Measurements from ENCODE around the gene ATAD3C. TPM values are rescaled to one million over a fixed set of nuclear protein-coding genes. Genes with fewer than 3 reads are reported as not detected.
A peak's percentile ranks its signal among the peaks of the same experiment; 100 is the strongest.
"Not testable (repeated sequence)": the region's sequence is repeated elsewhere in the genome, so short reads cannot be mapped to it uniquely, and the experiment has no call there.

ATAD3C gene
- total RNA-seq, 1 donor from 2014 or later: not detected

DNA sequence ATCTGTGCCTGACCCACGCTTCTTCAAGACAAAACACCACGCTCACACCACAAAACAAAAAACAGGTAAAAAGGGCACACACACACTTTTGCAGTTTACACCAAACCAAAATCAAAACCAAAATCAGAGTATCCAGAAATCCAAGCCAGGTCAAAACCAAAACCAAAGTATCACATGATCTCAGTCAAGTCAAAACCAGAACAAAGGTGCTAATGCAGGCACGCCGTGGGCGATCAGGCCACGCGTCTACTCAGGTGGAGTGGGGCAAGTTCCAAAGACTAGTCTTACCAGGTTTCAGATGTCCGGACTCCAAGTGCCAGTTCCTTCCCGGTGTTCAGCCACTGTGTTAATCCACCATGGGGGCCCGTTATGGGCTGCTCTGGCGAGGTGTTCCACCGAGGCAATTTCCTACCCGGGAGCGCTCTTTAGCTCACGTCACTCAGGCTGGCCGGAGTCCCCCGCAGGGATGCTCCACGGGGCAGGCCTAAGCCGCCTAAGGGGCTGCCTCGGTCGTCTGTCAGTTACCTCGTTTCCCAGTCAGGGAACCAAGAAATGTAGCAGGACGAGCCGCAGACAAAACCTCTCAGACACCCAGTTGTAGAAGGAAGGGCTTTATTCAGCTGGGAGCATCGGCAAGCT is 31.5 kb upstream of the ATAD3C start:
- H3K27me3 ChIP-seq; H3K4me3 ChIP-seq; H3K36me3 ChIP-seq; intact Hi-C loops (cut with DNase I); DNase-seq (ENCODE audit: extremely low spot score in 2 of 2); H3K9me3 ChIP-seq: not testable (repeated sequence)
- TF ChIP-seq POLR2AphosphoS5 (IDR thresholded peaks at IDR 0.05; ENCODE audit: insufficient read depth in 1 of 2, low read depth in 1 of 2): peak in 1 of 2 donors; percentile 13
- peaks cover 40% of the 10 kb centered on the region for H3K4me1 ChIP-seq
- peak overlapping the region; percentile 10 for H3K27ac ChIP-seq

DNA sequence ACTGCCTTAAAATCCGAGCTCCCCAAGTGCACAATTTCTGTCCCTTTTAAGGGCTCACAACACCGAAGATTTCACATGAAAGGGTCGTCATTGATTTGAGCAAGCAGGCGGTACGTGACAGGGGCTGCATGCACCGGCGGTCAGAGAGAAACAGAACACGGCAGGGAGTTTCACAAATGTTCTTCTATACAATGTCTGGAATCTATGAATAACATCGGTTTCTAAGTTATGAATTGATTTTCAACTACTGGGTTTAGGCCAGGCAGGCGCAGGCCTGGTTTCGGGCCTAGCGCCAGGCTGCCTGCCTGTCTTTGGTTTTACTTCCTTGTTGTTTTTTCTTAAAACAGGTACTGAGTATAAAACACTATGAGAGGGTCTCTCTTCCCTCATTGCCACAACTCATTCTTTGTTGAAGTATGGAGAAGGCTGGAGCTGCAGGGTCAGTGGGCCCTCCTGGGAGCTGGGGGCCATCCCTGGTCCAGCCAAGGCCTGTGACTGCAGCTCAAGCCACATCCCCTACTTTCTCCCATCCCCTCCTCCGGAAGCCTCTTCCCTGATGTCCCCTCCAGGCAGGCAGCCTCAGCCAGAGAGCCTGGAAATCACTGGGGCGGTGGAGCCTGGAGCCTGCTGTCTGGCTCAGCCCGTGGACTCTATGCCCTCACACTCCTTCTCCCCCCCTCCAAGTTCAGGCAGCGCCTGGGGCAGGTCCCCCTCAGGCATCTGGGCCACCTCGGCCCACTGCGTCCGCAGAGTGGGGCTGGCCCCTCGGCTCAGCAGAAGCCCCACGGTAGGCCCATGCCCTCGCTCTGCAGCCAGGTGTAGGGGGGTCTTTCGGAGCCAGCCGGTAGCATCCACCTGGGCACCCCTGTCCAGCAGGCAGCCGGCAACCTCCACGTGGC is 30.8 kb upstream of the ATAD3C start:
- no peaks in the 10 kb centered on the region for H3K27me3 ChIP-seq
- no peaks in the 10 kb centered on the region for H3K9me3 ChIP-seq
- peaks cover 40% of the 10 kb centered on the region for H3K4me1 ChIP-seq
- DNase-seq (ENCODE audit: extremely low spot score in 2 of 2): no peak
- H3K4me3 ChIP-seq: no peak overlapping the region
- TF ChIP-seq POLR2AphosphoS5 (IDR thresholded peaks at IDR 0.05; ENCODE audit: insufficient read depth in 1 of 2, low read depth in 1 of 2) (no peak), POLR2A (IDR thresholded peaks at IDR 0.05) (no peak)
- TF ChIP-seq, protein P1, sequence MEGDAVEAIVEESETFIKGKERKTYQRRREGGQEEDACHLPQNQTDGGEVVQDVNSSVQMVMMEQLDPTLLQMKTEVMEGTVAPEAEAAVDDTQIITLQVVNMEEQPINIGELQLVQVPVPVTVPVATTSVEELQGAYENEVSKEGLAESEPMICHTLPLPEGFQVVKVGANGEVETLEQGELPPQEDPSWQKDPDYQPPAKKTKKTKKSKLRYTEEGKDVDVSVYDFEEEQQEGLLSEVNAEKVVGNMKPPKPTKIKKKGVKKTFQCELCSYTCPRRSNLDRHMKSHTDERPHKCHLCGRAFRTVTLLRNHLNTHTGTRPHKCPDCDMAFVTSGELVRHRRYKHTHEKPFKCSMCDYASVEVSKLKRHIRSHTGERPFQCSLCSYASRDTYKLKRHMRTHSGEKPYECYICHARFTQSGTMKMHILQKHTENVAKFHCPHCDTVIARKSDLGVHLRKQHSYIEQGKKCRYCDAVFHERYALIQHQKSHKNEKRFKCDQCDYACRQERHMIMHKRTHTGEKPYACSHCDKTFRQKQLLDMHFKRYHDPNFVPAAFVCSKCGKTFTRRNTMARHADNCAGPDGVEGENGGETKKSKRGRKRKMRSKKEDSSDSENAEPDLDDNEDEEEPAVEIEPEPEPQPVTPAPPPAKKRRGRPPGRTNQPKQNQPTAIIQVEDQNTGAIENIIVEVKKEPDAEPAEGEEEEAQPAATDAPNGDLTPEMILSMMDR (IDR thresholded peaks at IDR 0.05): no peak
- no peaks in the 10 kb centered on the region for H3K36me3 ChIP-seq
- intact Hi-C loops (cut with DNase I): no loop called here
- H3K27ac ChIP-seq: peak overlapping the region; percentile 70

DNA sequence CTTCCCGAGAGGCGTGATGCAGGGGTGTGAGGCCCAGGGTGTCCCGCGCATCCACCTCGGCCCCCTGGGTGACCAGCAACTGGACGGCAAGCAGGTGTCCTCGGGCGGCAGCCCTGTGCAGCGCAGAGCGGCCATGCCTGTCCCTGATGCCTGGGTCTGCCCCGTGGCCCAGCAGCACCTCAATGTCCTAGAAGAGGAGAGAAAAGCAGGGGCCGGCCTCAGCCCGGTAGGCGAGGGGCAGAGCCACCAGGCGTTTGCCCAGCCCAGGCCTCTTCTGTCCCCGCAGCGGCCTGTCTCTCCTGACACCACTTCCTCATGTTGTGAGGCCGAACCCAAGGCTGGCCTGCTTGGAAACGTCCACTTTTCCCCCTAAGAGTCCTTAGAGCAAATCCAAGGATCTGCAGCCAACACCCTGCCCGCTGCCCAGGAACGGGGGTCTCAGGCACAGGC is 30.1 kb upstream of the ATAD3C start:
- intact Hi-C loops (cut with DNase I): no loop called here
- Histone ChIP-seq H3K27ac (peak overlapping the region; percentile 70), H3K36me3 (no peaks in the 10 kb centered on the region), H3K4me1 (peaks cover 40% of the 10 kb centered on the region), H3K27me3 (no peaks in the 10 kb centered on the region), H3K9me3 (no peaks in the 10 kb centered on the region), H3K4me3 (peak overlapping the region; percentile 40 to 56)
- TF ChIP-seq POLR2AphosphoS5 (IDR thresholded peaks at IDR 0.05; ENCODE audit: insufficient read depth in 1 of 2, low read depth in 1 of 2) (no peak), POLR2A (IDR thresholded peaks at IDR 0.05) (no peak)
- TF ChIP-seq, protein P1 (IDR thresholded peaks at IDR 0.05): no peak
- DNase-seq (ENCODE audit: extremely low spot score in 2 of 2): no peak

DNA sequence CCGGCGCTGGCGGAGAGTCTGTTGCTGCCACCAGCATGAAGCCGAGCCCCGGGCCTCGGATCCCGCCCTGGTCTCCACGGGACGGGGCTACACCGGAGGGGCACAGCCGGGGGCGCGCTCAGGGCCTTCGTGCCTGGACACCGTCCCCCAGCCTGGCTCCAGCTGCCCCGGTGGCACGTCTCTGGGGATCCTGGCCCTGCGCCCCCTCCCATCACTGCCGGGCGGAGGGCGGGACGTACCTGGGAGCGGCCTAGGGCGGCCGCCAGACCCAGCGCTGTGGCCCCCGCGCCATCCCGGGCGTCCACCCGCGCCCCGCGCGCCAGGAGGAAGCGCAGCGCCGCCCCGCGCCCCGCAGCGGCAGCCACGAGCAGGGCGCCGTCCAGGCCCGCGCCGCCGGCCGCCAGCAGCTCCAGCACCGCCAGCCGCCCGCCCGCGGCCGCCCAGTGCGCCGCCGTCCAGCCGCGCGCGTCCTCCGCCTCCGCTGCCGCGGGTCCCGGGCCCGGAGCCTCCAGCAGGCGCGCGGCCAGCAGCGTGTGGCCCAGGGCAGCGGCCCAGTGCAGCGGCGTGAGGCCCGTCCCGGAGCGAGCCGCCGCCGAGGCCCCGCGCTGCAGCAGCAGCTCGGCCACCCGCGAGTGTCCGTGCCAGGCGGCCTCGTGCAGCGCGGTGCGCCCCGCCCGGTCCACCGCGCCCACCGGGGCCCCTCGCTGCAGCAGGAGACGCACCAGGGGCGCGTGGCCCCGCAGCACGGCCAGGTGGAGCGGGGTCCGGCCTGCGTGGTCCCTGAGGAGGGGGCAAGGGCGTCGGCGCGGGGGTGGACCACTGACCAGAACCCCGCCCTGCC is 29.5 kb upstream of the ATAD3C start:
- no peak for TF ChIP-seq POLR2AphosphoS5 (IDR thresholded peaks at IDR 0.05; ENCODE audit: insufficient read depth in 1 of 2, low read depth in 1 of 2)
- TF ChIP-seq, protein P1 (IDR thresholded peaks at IDR 0.05): no peak
- no peak for TF ChIP-seq POLR2A (IDR thresholded peaks at IDR 0.05)
- Histone ChIP-seq H3K4me3 (peak overlapping the region; percentile 40 to 56), H3K27me3 (no peaks in the 10 kb centered on the region), H3K4me1 (peaks cover 40% of the 10 kb centered on the region), H3K36me3 (no peaks in the 10 kb centered on the region), H3K9me3 (no peaks in the 10 kb centered on the region), H3K27ac (peak overlapping the region; percentile 70)
- intact Hi-C loops (cut with DNase I): no loop called here
- no peak for DNase-seq (ENCODE audit: extremely low spot score in 2 of 2)

DNA sequence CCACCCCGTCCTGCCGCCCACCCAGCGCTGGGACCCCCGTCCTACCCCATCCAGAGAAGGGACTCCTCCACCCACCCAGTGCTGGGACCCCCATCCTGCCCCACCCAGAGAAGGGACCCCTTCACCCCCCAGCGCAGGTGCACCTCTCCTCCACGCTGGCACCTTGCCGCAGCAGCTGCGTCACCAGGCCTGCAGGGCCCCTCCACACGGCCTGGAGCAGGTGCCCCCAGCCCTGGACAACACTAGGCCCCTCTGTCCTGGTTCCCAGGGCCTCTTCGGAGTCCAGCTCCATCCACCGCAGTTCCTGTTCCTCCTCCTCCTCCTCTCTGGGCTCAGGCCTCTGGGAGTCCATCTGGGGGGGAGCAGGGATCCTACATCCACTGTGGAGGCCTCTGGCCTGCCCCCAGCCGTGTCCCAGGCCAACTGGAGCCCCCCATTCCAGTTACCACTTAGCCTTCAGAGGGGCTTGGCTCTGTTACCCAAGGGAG is 28.8 kb upstream of the ATAD3C start:
- Histone ChIP-seq H3K27ac (peak overlapping the region; percentile 51), H3K9me3 (no peaks in the 10 kb centered on the region), H3K4me1 (peaks cover 40% of the 10 kb centered on the region), H3K4me3 (peak overlapping the region; percentile 40 to 56), H3K27me3 (no peaks in the 10 kb centered on the region), H3K36me3 (no peaks in the 10 kb centered on the region)
- intact Hi-C loops (cut with DNase I): no loop called here
- no peak for DNase-seq (ENCODE audit: extremely low spot score in 2 of 2)
- no peak for TF ChIP-seq POLR2A (IDR thresholded peaks at IDR 0.05)
- no peak for TF ChIP-seq POLR2AphosphoS5 (IDR thresholded peaks at IDR 0.05; ENCODE audit: insufficient read depth in 1 of 2, low read depth in 1 of 2)
- TF ChIP-seq, protein P1 (IDR thresholded peaks at IDR 0.05): no peak

Measured in vagina (tissue), 2 donors.